H1 (cell line): ENCODE results near the gene MYLK3. TPM values are rescaled to one million over a fixed set of nuclear protein-coding genes. Genes with fewer than 3 reads are reported as not detected.

Experiments used
- CTCF ChIA-PET: fragments of 300-600 bp; sonication (Branson Sonifier 250); formaldehyde crosslinking; loops from one replicate; lab custom pipeline; 2021; ENCODE audit not compliant: partially characterized antibody; lab: Charles Lee
- POLR2A ChIA-PET: fragments of 300-600 bp; sonication (Branson Sonifier 250); formaldehyde crosslinking; loops from one replicate; lab custom pipeline; 2021; ENCODE audit warnings: inconsistent platforms; ENCODE audit not compliant: partially characterized antibody; lab: Charles Lee
- DNase-seq, 2 experiments: peaks; one replicate each; pipeline versions ENCODE4 v3.0.0 to v3.0.0-alpha.2; 2010 to 2022; ENCODE audit warnings: low spot score in 2 of 2, low read depth in 1 of 2, mixed read lengths in 1 of 2
- FAIRE-seq: peaks from 2 replicates; lab custom pipeline; 2011; peaks lifted over from hg19 to GRCh38; lab: Jason Lieb, UNC
- H2AFZ ChIP-seq: 2 replicates; pipeline ENCODE4 v1.8.1; 2012; ENCODE audit warnings: low read length, inconsistent platforms
- H2AK5ac ChIP-seq: 2 replicates; pipeline ENCODE4 v1.6.1; 2013; ENCODE audit warnings: low read depth, low read length
- H2BK120ac ChIP-seq: replicated peaks from 2 replicates; pipeline ENCODE3; 2013; ENCODE audit warnings: low read depth, low read length, inconsistent platforms
- H2BK12ac ChIP-seq: 2 replicates; pipeline ENCODE4 v1.6.1; 2013; ENCODE audit warnings: low read depth, low read length
- H2BK15ac ChIP-seq: 2 replicates; pipeline ENCODE4 v1.6.1; 2013; ENCODE audit warnings: low read length
- H2BK20ac ChIP-seq: 2 replicates; pipeline ENCODE4 v1.6.1; 2013; ENCODE audit warnings: low read length
- H2BK5ac ChIP-seq: 2 replicates; pipeline ENCODE4 v1.6.1; 2013; ENCODE audit warnings: low read depth, low read length
- H3K14ac ChIP-seq: 2 replicates; pipeline ENCODE4 v1.6.1; 2013; ENCODE audit warnings: inconsistent platforms; ENCODE audit not compliant: insufficient read length
- H3K18ac ChIP-seq: 2 replicates; pipeline ENCODE4 v1.6.1; 2013; ENCODE audit warnings: low read length; ENCODE audit errors: extremely low read depth
- H3K23ac ChIP-seq: 2 replicates; pipeline ENCODE4 v1.6.1; 2013; ENCODE audit warnings: inconsistent platforms; ENCODE audit not compliant: insufficient read length
- H3K23me2 ChIP-seq: 2 replicates; pipeline ENCODE4 v1.6.1; 2013; ENCODE audit warnings: low read depth, low read length
- H3K27ac ChIP-seq: 2 replicates; pipeline ENCODE4 v1.6.1; 2011; ENCODE audit warnings: low read depth, low read length, inconsistent platforms
- H3K27me3 ChIP-seq, 4 experiments: replicated peaks in 1 of 4; 1 replicate in 1 of 4; 2 replicates in 3 of 4; pipeline versions ENCODE4 v1.6.1 to v1.8.1; 2011 to 2013; ENCODE audit warnings: low read length in 3 of 4, mild to moderate bottlenecking in 3 of 4, inconsistent platforms in 2 of 4, mixed read lengths in 2 of 4, moderate library complexity in 1 of 4; ENCODE audit not compliant: control insufficient read depth in 3 of 4, insufficient read depth in 3 of 4; ENCODE audit errors: extremely low read depth in 1 of 4
- H3K36me3 ChIP-seq, 4 experiments: 2 replicates each; pipeline versions ENCODE4 v1.6.1 to v1.8.1; 2011 to 2013; ENCODE audit warnings: mild to moderate bottlenecking in 4 of 4, low read length in 3 of 4, moderate library complexity in 2 of 4, control low read depth in 1 of 4, inconsistent platforms in 1 of 4; ENCODE audit not compliant: insufficient read depth in 4 of 4, control insufficient read depth in 2 of 4
- H3K4ac ChIP-seq: replicated peaks from 2 replicates; pipeline ENCODE3; 2013; ENCODE audit warnings: low read length, low read depth, mixed read lengths, inconsistent platforms; ENCODE audit not compliant: insufficient read length
- H3K4me1 ChIP-seq, 4 experiments: replicated peaks in 1 of 4; 1 replicate in 1 of 4; 2 replicates in 3 of 4; pipeline versions ENCODE4 v1.6.1 to v1.8.1; 2011 to 2013; ENCODE audit warnings: low read length in 3 of 4, inconsistent platforms in 2 of 4, mixed read lengths in 1 of 4; ENCODE audit not compliant: insufficient read depth in 4 of 4, control insufficient read depth in 3 of 4
- H3K4me2 ChIP-seq, 2 experiments: 2 replicates each; pipeline versions ENCODE4 v1.6.1 to v1.8.1; 2011 to 2013; ENCODE audit warnings: low read depth in 2 of 2, low read length in 2 of 2, control low read depth in 1 of 2, inconsistent platforms in 1 of 2, mild to moderate bottlenecking in 1 of 2; ENCODE audit not compliant: insufficient read depth in 1 of 2
- H3K4me3 ChIP-seq, 4 experiments: fragments of 200-600, 300-600 bp in 1 of 4; sonication (generic), shearing (Covaris generic), sonication (Bioruptor Twin) in 1 of 4; 2 replicates each; pipeline versions ENCODE4 v1.5.1 to v1.8.1; 2011 to 2016; ENCODE audit warnings: low read length in 4 of 4, low read depth in 3 of 4, control low read depth in 2 of 4, inconsistent platforms in 2 of 4, mild to moderate bottlenecking in 2 of 4, mixed read lengths in 1 of 4, moderate library complexity in 1 of 4; ENCODE audit not compliant: insufficient read depth in 2 of 4; ENCODE audit errors: extremely low read depth in 1 of 4
- H3K56ac ChIP-seq: replicated peaks from 2 replicates; pipeline ENCODE3; 2013; ENCODE audit warnings: low read depth, mild to moderate bottlenecking, mixed read lengths, low read length, inconsistent platforms; ENCODE audit not compliant: insufficient read length
- H3K79me1 ChIP-seq: 2 replicates; pipeline ENCODE4 v1.6.1; 2013; ENCODE audit warnings: low read depth, low read length, control low read depth
- H3K79me2 ChIP-seq, 2 experiments: 2 replicates each; pipeline versions ENCODE4 v1.6.1 to v1.8.1; 2012 to 2013; ENCODE audit warnings: low read length in 2 of 2, mild to moderate bottlenecking in 2 of 2, inconsistent platforms in 1 of 2; ENCODE audit not compliant: insufficient read depth in 2 of 2, control insufficient read depth in 1 of 2
- H3K9ac ChIP-seq, 4 experiments: replicated peaks in 1 of 4; 1 replicate in 1 of 4; 2 replicates in 3 of 4; pipeline versions ENCODE4 v1.6.1 to v1.8.1; 2011 to 2013; ENCODE audit warnings: low read depth in 3 of 4, low read length in 3 of 4, control low read depth in 2 of 4, mild to moderate bottlenecking in 2 of 4, moderate library complexity in 2 of 4, inconsistent platforms in 1 of 4; ENCODE audit errors: extremely low read depth in 1 of 4
- H3K9me3 ChIP-seq, 2 experiments: 2 replicates each; pipeline versions ENCODE4 v1.6.1 to v1.8.1; 2012 to 2013; ENCODE audit warnings: mild to moderate bottlenecking in 2 of 2, moderate library complexity in 2 of 2, control low read depth in 1 of 2, inconsistent platforms in 1 of 2, low read depth in 1 of 2, low read length in 1 of 2, mixed read lengths in 1 of 2; ENCODE audit not compliant: insufficient read depth in 2 of 2
- H4K20me1 ChIP-seq, 2 experiments: replicated peaks in 1 of 2; 2 replicates each; pipeline versions ENCODE3 to v1.8.1; 2011 to 2013; ENCODE audit warnings: inconsistent platforms in 2 of 2, low read length in 2 of 2, mild to moderate bottlenecking in 1 of 2; ENCODE audit not compliant: insufficient read depth in 2 of 2, control insufficient read depth in 1 of 2
- H4K5ac ChIP-seq: 2 replicates; pipeline ENCODE4 v1.6.1; 2013; ENCODE audit warnings: low read length, low read depth, mixed read lengths, inconsistent platforms; ENCODE audit not compliant: insufficient read length
- H4K8ac ChIP-seq: 2 replicates; pipeline ENCODE4 v1.8.0; 2013; ENCODE audit warnings: mild to moderate bottlenecking, moderate library complexity, low read length, inconsistent platforms; ENCODE audit not compliant: insufficient read depth; ENCODE audit errors: extremely low read depth
- H4K91ac ChIP-seq: replicated peaks from 2 replicates; pipeline ENCODE3; 2013; ENCODE audit warnings: low read length, mixed read lengths, inconsistent platforms; ENCODE audit not compliant: insufficient read length
- ATF3 ChIP-seq: IDR thresholded peaks from 2 replicates; pipeline ENCODE4 v1.6.1; 2011; ENCODE audit warnings: low read depth, mild to moderate bottlenecking, low read length; ENCODE audit not compliant: insufficient read depth
- BCL11A ChIP-seq, 2 experiments: IDR thresholded peaks; one replicate each; pipeline ENCODE4 v1.6.1; 2011; ENCODE audit warnings: low read depth in 2 of 2, low read length in 2 of 2, mild to moderate bottlenecking in 2 of 2
- CTCF ChIP-seq, 3 experiments: IDR thresholded peaks; 1 replicate in 2 of 3; 2 replicates in 1 of 3; pipeline versions ENCODE4 v1.5.1 to v1.6.1; 2011; ENCODE audit warnings: low read length in 3 of 3, mild to moderate bottlenecking in 3 of 3, inconsistent platforms in 2 of 3, low read depth in 1 of 3, moderate library complexity in 1 of 3; ENCODE audit not compliant: insufficient read depth in 1 of 3; ENCODE audit errors: control extremely low read depth in 1 of 3
- HDAC6 ChIP-seq: IDR thresholded peaks from one replicate; pipeline ENCODE4 v1.7.1; 2012; ENCODE audit warnings: low read depth, mild to moderate bottlenecking, inconsistent platforms, low read length, moderate library complexity
- MAFK ChIP-seq: IDR thresholded peaks from 2 replicates; pipeline ENCODE4 v1.6.1; 2012; ENCODE audit warnings: low read depth, mild to moderate bottlenecking, improper control_type of control experiment, low read length
- RBBP5 ChIP-seq: IDR thresholded peaks from 2 replicates; pipeline ENCODE4 v1.7.1; 2012; ENCODE audit warnings: low read depth, mild to moderate bottlenecking, inconsistent platforms, low read length, moderate library complexity, borderline replicate concordance
- SIRT6 ChIP-seq: IDR thresholded peaks from one replicate; pipeline ENCODE4 v1.7.1; 2012; ENCODE audit warnings: low read length, inconsistent platforms
- SP1 ChIP-seq: IDR thresholded peaks from 2 replicates; pipeline ENCODE4 v1.6.1; 2011; ENCODE audit warnings: low read depth, low read length
- SRF ChIP-seq: IDR thresholded peaks from 2 replicates; pipeline ENCODE4 v1.6.1; 2011; ENCODE audit warnings: mild to moderate bottlenecking, low read depth, low read length, moderate library complexity
- TAF7 ChIP-seq: optimal IDR thresholded peaks from 2 replicates; pipeline ENCODE3; 2011; ENCODE audit warnings: low read depth, mild to moderate bottlenecking, inconsistent platforms, low read length, moderate library complexity, borderline replicate concordance
- WGBS, 2 experiments: shearing (Covaris generic) in 1 of 2; methylation state at CpG; one replicate each; pipeline versions ENCODE4 v1.1.6 to v1.1.7; 2013 to 2015; ENCODE audit warnings: low lambda C conversion rate in 2 of 2, mixed read lengths in 2 of 2, inconsistent platforms in 1 of 2, low coverage in 1 of 2, missing lambda C conversion rate in 1 of 2; ENCODE audit not compliant: insufficient replicate concordance in 2 of 2, insufficient coverage in 1 of 2, insufficient read length in 1 of 2; ENCODE audit errors: extremely low coverage in 1 of 2, missing lambda C conversion rate in 1 of 2; 5-methylcytosine and 5-hydroxymethylcytosine counted together
- polyA plus RNA-seq, 7 experiments: library from polyadenylated mRNA; depleted of rRNA in 3 of 7; stranded (reverse) in 5 of 7; unstranded in 2 of 7; fragments of >200 nt in 5 of 7; fragments of 200-250 nt in 2 of 7; gene quantifications; 1 replicate in 5 of 7; 2 replicates in 1 of 7; 4 replicates in 1 of 7; pipeline versions ENCODE4 v1.2.1 to v1.2.3, GENCODE V29; 2011 to 2013; ENCODE audit warnings: missing spikeins in 2 of 7, mixed read lengths in 2 of 7
- total RNA-seq: library from RNA; stranded (reverse); fragmentation: NEBNext Ultra II Directional; extraction: Animal tissue kit (Norgen Biotek cat#: 25700); gene quantifications from 2 replicates; pipeline ENCODE4 v1.2.1, GENCODE V29; 2021

The MYLK3 gene
- total and polyA plus RNA-seq, 2 of the 8 experiments (the other 6 are each of a cell fraction or from before 2014, with no cell fraction given), result 0.14 to 0.35 TPM

- no peaks in the 10 kb centered on the region for H3K4me1 ChIP-seq
- no peak for FAIRE-seq
- DNase-seq, result no peak
- no peak overlapping the region for H2BK15ac ChIP-seq
- H3K14ac ChIP-seq, result no peak overlapping the region
- POLR2A ChIA-PET, result no interaction called here
- H2BK12ac ChIP-seq, result no peak overlapping the region
- TF ChIP-seq TAF7 (no peak), MAFK (no peak), SP1 (no peak), HDAC6 (no peak), RBBP5 (no peak), SRF (no peak), BCL11A (IDR thresholded peaks at IDR 0.05; ENCODE audit: low read depth in 2 of 2, low read length in 2 of 2) (no peak), ATF3 (no peak), SIRT6 (no peak), CTCF (IDR thresholded peaks at IDR 0.05; ENCODE audit: control extremely low read depth in 1 of 3, insufficient read depth in 1 of 3, low read depth in 1 of 3, low read length in 3 of 3) (no peak)
- TF ChIP-seq, all 59 proteins: peak for 0
- Histone ChIP-seq H3K23me2 (no peaks in the 10 kb centered on the region), H3K9ac (no peak overlapping the region), H3K79me1 (no peaks in the 10 kb centered on the region), H3K56ac (no peak overlapping the region), H4K91ac (no peak overlapping the region), H2BK5ac (no peak overlapping the region), H4K20me1 (no peaks in the 10 kb centered on the region), H3K27me3 (no peaks in the 10 kb centered on the region), H3K79me2 (no peaks in the 10 kb centered on the region), H3K4ac (no peak overlapping the region), H3K36me3 (no peaks in the 10 kb centered on the region), H3K4me2 (no peak overlapping the region), H3K23ac (no peak overlapping the region), H3K27ac (no peak overlapping the region), H2BK120ac (no peak overlapping the region), H2AFZ (no peak overlapping the region), H4K5ac (no peak overlapping the region), H4K8ac (no peak overlapping the region), H3K18ac (no peak overlapping the region), H2AK5ac (no peak overlapping the region), H3K4me3 (no peak overlapping the region), H2BK20ac (no peak overlapping the region), H3K9me3 (no peaks in the 10 kb centered on the region)
- CTCF ChIA-PET, result interaction anchor here (1.5 kb wide), 1 partner anchor 31 kb away, joined by 3 read pairs; no protein-coding TSS in a partner anchor
- WGBS, 2 experiments, result 88% methylated on average over 4 of the region's 8 CpGs; no CpG with 5 or more reads in 1 of the 2 experiments
Measured at GRCh38 chr16:46730126-46730525, 18.0 kb downstream of the MYLK3 start.
